Body of pancreas (tissue), 4 donors: ENCODE results near the gene FRAS1. TPM values are rescaled to one million over a fixed set of nuclear protein-coding genes. Genes with fewer than 3 reads are reported as not detected.

Source experiments
- ATAC-seq: fragments of 150-250 bp; one replicate; pipeline ENCODE4 v1.9.1; 2016
- DNase-seq, 4 donors: peaks; one replicate each; pipeline ENCODE4 v3.0.0-alpha.2; 2019
- H3K27ac ChIP-seq, 4 donors: fragments of 200-600 bp; sonication (generic); 1 replicate in 3 of 4; 2 replicates in 1 of 4; pipeline versions ENCODE4 v1.5.1 to v1.6.1; 2016 to 2019; ENCODE audit warnings: mild to moderate bottlenecking in 1 of 4, mixed read lengths in 1 of 4, moderate library complexity in 1 of 4
- H3K27me3 ChIP-seq, 2 donors: fragments of 200-600 bp; sonication (generic); one replicate each; pipeline ENCODE4 v1.6.0; 2016; ENCODE audit warnings: mild to moderate bottlenecking in 1 of 2
- H3K36me3 ChIP-seq, 2 donors: fragments of 200-600 bp; sonication (generic); replicated peaks in 1 of 2; 2 replicates each; pipeline ENCODE4 v1.5.1; 2016; ENCODE audit warnings: low read depth in 2 of 2; ENCODE audit not compliant: insufficient read depth in 1 of 2
- H3K4me1 ChIP-seq: fragments of 200-600 bp; sonication (generic); one replicate; pipeline ENCODE4 v1.6.0; 2016
- H3K4me3 ChIP-seq, 2 donors: fragments of 200-600 bp; sonication (generic); 1 replicate in 1 of 2; 2 replicates in 1 of 2; pipeline ENCODE4 v1.5.1; 2016 to 2019
- H3K9me3 ChIP-seq, 3 donors: fragments of 200-600 bp; sonication (generic); 1 replicate in 2 of 3; 2 replicates in 1 of 3; pipeline ENCODE4 v1.5.1; 2016
- POLR2A ChIP-seq, 3 donors: fragments of 450-650 bp; IDR thresholded peaks; one replicate each; pipeline ENCODE4 v1.6.1; 2016; ENCODE audit warnings: antibody characterized with exemption in 3 of 3, mild to moderate bottlenecking in 2 of 3
- WGBS, 2 donors: methylation state at CpG; one replicate each; pipeline ENCODE4 v1.1.5; 2017; 5-methylcytosine and 5-hydroxymethylcytosine counted together
- intact Hi-C: fragments of 100-400 bp; cut with DNase I; formaldehyde crosslinking; loops from one replicate; pipeline ENCODE4 v1.15.1; 2023
- total RNA-seq, 2 donors: library from RNA; depleted of rRNA; stranded (reverse); fragments of >200 nt; gene quantifications; one replicate each; pipeline ENCODE4 v1.1.0, GENCODE V29; 2016
- TF ChIP-seq, protein P1 (sequence below), 7 experiments: fragments of 450-650 bp in 4 of 7; fragments of 200-600 bp in 3 of 7; sonication (generic) in 3 of 7; IDR thresholded peaks; one replicate each; pipeline ENCODE4 v1.5.1; 2016 to 2019; ENCODE audit warnings: antibody characterized with exemption in 7 of 7

The FRAS1 gene
- total RNA-seq, 2 donors from 2014 or later = 22.6 to 24.4 TPM

DNA sequence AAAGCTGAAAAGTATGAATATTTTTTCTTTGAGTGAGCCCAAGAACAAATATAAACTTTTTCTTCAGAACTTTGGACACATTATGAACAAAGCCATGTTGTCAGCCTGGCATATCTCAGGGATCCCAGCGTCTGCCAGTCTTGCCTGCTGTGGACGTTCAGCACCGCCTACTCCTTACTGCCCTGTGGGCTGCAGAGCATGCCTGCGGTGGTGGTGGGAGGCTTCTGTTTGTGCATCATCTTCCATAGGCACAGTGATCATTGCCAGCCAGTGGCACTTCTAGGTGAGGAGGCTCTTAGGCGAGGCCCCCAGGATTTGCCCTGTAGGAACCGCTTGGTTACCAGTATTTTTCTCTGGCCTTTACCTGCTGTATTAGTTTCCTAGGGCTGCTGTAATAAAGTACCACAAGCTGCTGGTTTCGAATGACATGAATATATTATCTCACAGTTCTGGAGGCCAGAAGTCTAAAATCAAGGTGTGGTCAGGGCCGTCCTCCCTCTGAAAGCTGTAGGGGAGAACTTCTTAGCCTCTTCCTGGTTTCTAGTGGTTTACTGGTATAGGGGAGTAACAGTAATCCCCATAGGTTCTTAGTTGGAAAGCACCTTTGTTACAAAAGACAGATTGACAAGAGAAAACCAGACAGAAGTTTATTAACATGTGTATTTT, 509.8 kb downstream of the FRAS1 start:
- intact Hi-C loops = no loop called here
- DNase-seq (no peak), ATAC-seq (no peak)
- Histone ChIP-seq H3K27me3 (no peaks in the 10 kb centered on the region), H3K4me3 (no peak overlapping the region), H3K9me3 (no peaks in the 10 kb centered on the region), H3K27ac (peak overlapping the region in 3 of 4 donors; percentile 29 to 78 (median 70)), H3K4me1 (peaks cover 38% of the 10 kb centered on the region), H3K36me3 (no peaks in the 10 kb centered on the region)
- TF ChIP-seq POLR2A (IDR thresholded peaks at IDR 0.05) = no peak
- TF ChIP-seq, protein P1, sequence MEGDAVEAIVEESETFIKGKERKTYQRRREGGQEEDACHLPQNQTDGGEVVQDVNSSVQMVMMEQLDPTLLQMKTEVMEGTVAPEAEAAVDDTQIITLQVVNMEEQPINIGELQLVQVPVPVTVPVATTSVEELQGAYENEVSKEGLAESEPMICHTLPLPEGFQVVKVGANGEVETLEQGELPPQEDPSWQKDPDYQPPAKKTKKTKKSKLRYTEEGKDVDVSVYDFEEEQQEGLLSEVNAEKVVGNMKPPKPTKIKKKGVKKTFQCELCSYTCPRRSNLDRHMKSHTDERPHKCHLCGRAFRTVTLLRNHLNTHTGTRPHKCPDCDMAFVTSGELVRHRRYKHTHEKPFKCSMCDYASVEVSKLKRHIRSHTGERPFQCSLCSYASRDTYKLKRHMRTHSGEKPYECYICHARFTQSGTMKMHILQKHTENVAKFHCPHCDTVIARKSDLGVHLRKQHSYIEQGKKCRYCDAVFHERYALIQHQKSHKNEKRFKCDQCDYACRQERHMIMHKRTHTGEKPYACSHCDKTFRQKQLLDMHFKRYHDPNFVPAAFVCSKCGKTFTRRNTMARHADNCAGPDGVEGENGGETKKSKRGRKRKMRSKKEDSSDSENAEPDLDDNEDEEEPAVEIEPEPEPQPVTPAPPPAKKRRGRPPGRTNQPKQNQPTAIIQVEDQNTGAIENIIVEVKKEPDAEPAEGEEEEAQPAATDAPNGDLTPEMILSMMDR (IDR thresholded peaks at IDR 0.05) = no peak
- WGBS, 2 donors = 71 to 82% methylated on average over 8 of the region's 8 CpGs

DNA sequence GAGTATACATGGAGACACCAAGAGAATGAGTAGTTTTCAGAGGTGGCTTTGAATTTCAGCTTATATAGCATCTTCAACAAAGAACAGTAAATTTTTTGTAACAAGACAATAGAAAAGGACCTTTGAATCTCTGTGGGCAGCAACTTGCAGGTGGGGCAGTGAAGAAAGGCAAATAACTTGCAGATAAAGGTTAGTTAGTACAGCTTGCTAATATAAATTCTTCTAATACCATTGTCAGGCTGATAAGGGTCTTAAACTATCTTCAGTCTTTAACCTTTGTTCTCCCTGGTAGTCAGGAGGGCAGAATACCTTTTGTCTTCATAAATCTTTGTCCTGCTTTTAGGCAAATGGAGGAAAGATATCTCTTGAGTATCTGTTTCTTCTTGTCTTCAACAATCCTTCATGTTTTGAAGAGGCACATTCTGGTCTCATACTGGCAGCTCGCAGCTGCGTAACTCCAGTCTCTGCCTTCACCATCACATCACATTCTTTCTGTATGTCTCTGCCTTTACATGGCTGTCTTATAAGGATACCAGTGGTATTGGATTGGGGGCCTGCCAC, 510.5 kb downstream of the FRAS1 start:
- Histone ChIP-seq H3K4me1 (peaks cover 32% of the 10 kb centered on the region), H3K4me3 (no peak overlapping the region), H3K27me3 (no peaks in the 10 kb centered on the region), H3K27ac (peak overlapping the region; percentile 2 to 78 (median 50)), H3K36me3 (no peaks in the 10 kb centered on the region), H3K9me3 (no peaks in the 10 kb centered on the region)
- TF ChIP-seq, protein P1 (IDR thresholded peaks at IDR 0.05) = no peak
- TF ChIP-seq POLR2A (IDR thresholded peaks at IDR 0.05) = no peak
- intact Hi-C loops = no loop called here
- DNase-seq = no peak
- WGBS, 2 donors = 93 to 98% methylated on average over 2 of the region's 2 CpGs
- ATAC-seq = no peak

DNA sequence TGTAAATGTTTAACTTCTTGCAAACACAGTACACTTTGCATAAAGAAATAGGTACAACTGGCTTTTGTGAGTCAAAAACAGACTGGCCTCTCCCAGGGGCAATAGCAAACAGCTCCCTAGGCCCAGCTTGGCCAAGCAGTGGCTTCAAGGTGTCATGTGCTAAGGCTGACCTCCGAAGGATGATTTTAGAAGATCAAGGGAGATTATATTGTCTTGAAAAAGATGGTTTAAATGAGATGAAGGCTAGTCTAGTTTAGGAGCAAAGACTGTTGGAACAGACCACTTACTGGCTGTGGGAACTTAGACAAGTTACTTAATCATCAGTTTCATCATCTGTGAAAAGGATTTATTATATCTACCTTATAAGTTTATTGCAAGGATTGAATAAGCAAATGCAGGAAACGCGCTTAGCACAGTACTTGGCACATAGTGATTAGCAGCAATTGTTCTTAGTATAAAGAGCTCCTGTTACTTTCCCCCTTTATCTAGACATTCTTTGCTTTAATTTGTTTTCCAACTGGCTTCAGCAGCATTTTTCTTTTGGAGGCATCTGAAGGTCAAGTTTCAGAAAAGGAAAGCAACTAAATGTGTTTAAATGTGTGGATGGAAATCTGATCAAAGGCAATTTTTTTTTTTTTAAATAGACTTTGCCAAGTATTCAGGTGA, 511.6 kb downstream of the FRAS1 start:
- ATAC-seq (peak; percentile 51), DNase-seq (no peak)
- Histone ChIP-seq H3K4me3 (no peak overlapping the region), H3K27me3 (no peaks in the 10 kb centered on the region), H3K36me3 (no peaks in the 10 kb centered on the region), H3K27ac (peak overlapping the region in 3 of 4 donors; percentile 29 to 78 (median 70)), H3K4me1 (peaks cover 31% of the 10 kb centered on the region), H3K9me3 (no peaks in the 10 kb centered on the region)
- intact Hi-C loops = no loop called here
- TF ChIP-seq, protein P1 (IDR thresholded peaks at IDR 0.05) = peak in 1 of 7 experiments; percentile 25
- no peak for TF ChIP-seq POLR2A (IDR thresholded peaks at IDR 0.05)
- 39 to 43% methylated on average over 3 of the region's 3 CpGs for WGBS, 2 donors

DNA sequence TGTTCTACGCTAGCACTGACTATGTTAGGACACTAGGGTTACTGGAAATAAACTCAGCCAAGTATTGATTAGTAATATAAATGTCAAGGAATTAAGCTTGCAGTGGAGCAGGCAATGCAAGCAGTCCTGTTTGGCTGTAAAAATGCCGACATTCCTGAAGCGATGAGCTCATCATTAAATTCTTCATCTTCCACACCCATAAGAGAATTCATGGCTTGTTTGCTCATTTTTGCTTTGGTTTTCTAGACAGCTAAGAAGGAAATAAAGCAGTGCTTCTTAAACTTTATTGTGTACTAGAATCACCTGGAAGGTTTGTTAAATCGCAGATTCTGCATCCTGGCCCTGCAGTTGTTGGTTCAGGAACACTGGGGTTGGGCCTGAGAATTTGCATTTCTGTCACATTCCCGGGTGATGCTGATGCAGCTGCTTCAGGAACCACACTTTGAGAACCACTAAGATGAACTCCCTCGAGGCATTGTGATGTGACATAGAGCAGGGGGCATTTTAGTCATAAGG, 512.2 kb downstream of the FRAS1 start:
- TF ChIP-seq, protein P1 (IDR thresholded peaks at IDR 0.05) = peak in 3 of 7 experiments; percentile 17 to 52 (median 33)
- TF ChIP-seq POLR2A (IDR thresholded peaks at IDR 0.05) = no peak
- ATAC-seq (peak; percentile 93), DNase-seq (peak; percentile 13 to 63 (median 46))
- Histone ChIP-seq H3K4me3 (no peak overlapping the region), H3K27ac (peak overlapping the region; percentile 29 to 78 (median 56)), H3K4me1 (peaks cover 31% of the 10 kb centered on the region), H3K9me3 (no peaks in the 10 kb centered on the region), H3K27me3 (no peaks in the 10 kb centered on the region), H3K36me3 (no peaks in the 10 kb centered on the region)
- intact Hi-C loops = no loop called here
- 25 to 29% methylated on average over 6 of the region's 6 CpGs for WGBS, 2 donors
